Measurements from ENCODE around the gene MAD1L1. TPM values are rescaled to one million over a fixed set of nuclear protein-coding genes. Genes with fewer than 3 reads are reported as not detected.
"Not testable (repeated sequence)": the region's sequence is repeated elsewhere in the genome, so short reads cannot be mapped to it uniquely, and the experiment has no call there.

Gene MAD1L1
- total RNA-seq, 2 experiments from 2014 or later: 40.0 to 44.7 TPM

DNA sequence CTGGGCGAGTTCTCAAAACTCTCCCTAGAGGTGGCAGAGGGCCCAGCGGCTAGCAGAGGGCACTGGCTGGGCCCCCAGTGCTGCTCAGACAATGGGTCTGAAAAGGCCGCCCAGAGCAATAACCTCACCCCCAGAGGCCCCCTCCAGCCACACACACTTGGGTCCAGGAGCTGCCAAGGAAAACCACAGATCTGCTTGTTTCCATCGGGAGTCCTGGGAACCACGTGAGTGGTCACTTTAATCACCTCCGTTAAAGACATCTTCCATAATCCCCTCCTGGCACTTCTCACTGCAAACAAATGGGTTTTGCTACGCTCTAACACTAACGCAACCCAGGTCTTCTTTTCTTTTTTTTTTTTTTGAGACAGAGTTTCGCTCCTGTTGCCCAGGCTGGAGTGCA lies 39.3 kb upstream of the MAD1L1 start:
- intact Hi-C loops (cut with micrococcal nuclease): no loop called here
- Mint-ChIP-seq H3K4me1 (ENCODE audit: low read depth) (no peaks in the 10 kb centered on the region), H3K4me3 (no peak overlapping the region), H3K9me3 (no peaks in the 10 kb centered on the region), H3K36me3 (ENCODE audit: low read depth) (peaks cover 5% of the 10 kb centered on the region), H3K27ac (no peak overlapping the region), H3K27me3 (no peaks in the 10 kb centered on the region)
- no peak for ATAC-seq
- no peak for TF ChIP-seq CTCF (IDR thresholded peaks at IDR 0.05)
- no peak for DNase-seq
- ChIA-PET CTCF (no interaction called here), POLR2A (no interaction called here)

DNA sequence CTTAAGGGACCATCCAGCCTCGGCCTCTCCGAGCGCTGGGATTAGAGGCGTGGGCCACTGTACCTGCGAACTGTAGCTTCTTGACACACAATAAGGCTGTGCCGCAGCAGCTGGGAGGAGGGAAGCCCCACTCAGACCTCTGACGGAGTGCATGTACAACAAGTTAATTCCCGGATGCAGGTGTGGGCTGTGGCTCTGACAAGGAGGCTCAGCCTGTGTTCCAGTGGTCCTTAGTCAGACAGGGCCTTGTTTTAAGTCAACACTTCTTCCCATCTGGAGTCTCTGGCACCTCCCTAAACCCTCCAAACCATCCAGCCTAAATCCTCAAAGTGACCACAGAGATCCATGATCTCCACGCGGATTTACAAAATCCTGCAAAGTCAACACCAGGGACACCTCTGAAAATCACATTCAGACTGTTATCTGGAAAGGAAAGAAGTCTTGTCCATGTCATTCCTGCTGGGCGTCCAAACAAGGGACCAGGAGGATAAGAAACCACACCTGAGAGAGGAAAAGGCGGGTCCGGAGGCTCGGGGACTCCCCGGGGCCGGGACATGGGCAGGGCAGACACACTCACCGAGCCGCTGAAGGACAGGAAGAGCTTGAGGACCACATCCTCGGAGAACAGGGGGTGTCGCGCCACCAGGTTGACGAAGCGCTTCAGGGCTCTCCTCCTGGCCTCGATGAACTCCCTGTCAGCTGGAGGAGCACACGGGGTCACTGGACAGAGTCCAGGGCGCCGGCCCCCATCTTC lies 38.7 kb upstream of the MAD1L1 start:
- Mint-ChIP-seq H3K4me3 (no peak overlapping the region), H3K27me3 (no peaks in the 10 kb centered on the region), H3K36me3 (ENCODE audit: low read depth) (peaks cover 5% of the 10 kb centered on the region), H3K4me1 (ENCODE audit: low read depth) (no peaks in the 10 kb centered on the region), H3K9me3 (no peaks in the 10 kb centered on the region), H3K27ac (no peak overlapping the region)
- no peak for TF ChIP-seq CTCF (IDR thresholded peaks at IDR 0.05)
- POLR2A ChIA-PET: no interaction called here
- DNase-seq (no peak), ATAC-seq (no peak)
- intact Hi-C loops (cut with micrococcal nuclease): no loop called here
- CTCF ChIA-PET: no interaction called here

GRCh38 chr7:2270495-2270894 lies 37.8 kb upstream of the MAD1L1 start:
- no peak for ATAC-seq
- CTCF ChIA-PET: no interaction called here
- Mint-ChIP-seq H3K9me3 (no peaks in the 10 kb centered on the region), H3K4me1 (ENCODE audit: low read depth) (no peaks in the 10 kb centered on the region), H3K27ac (no peak overlapping the region), H3K36me3 (ENCODE audit: low read depth) (peaks cover 5% of the 10 kb centered on the region), H3K4me3 (no peak overlapping the region), H3K27me3 (no peaks in the 10 kb centered on the region)
- intact Hi-C loops (cut with micrococcal nuclease): no loop called here
- no peak for TF ChIP-seq CTCF (IDR thresholded peaks at IDR 0.05)
- DNase-seq: no peak
- POLR2A ChIA-PET: no interaction called here

DNA sequence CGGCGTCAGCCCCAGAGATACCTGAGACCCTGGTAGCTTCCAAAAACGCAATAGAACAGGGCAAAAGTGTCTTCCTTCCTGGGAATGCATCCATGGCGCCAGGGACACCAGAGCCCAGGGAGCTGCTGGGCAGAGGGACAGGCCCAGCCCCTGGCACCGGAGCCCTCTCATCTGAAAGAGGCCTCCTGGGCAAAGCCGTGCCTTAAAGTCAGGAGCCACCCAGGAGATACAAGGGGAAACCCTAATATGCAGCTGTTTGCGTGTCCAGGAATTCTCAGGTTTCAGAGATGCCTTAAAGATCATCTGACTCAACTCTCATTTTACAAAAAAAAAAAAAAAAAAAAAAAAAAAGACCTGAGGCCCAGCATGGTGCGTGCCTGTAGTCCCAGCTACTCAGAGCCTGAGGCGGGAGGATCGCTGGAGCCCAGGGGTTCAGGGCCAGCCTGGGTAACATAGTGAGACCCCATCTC lies 37.3 kb upstream of the MAD1L1 start:
- intact Hi-C loops (cut with micrococcal nuclease): no loop called here
- TF ChIP-seq CTCF (IDR thresholded peaks at IDR 0.05): no peak
- no peak overlapping the region for H3K4me3 Mint-ChIP-seq
- ATAC-seq (no peak), DNase-seq (no peak)
- POLR2A ChIA-PET: no interaction called here
- peaks cover 5% of the 10 kb centered on the region for H3K36me3 Mint-ChIP-seq (ENCODE audit: low read depth)
- H3K27ac Mint-ChIP-seq: no peak overlapping the region
- H3K4me1 Mint-ChIP-seq (ENCODE audit: low read depth): no peaks in the 10 kb centered on the region
- H3K27me3 Mint-ChIP-seq: no peaks in the 10 kb centered on the region
- no peaks in the 10 kb centered on the region for H3K9me3 Mint-ChIP-seq
- CTCF ChIA-PET: no interaction called here

DNA sequence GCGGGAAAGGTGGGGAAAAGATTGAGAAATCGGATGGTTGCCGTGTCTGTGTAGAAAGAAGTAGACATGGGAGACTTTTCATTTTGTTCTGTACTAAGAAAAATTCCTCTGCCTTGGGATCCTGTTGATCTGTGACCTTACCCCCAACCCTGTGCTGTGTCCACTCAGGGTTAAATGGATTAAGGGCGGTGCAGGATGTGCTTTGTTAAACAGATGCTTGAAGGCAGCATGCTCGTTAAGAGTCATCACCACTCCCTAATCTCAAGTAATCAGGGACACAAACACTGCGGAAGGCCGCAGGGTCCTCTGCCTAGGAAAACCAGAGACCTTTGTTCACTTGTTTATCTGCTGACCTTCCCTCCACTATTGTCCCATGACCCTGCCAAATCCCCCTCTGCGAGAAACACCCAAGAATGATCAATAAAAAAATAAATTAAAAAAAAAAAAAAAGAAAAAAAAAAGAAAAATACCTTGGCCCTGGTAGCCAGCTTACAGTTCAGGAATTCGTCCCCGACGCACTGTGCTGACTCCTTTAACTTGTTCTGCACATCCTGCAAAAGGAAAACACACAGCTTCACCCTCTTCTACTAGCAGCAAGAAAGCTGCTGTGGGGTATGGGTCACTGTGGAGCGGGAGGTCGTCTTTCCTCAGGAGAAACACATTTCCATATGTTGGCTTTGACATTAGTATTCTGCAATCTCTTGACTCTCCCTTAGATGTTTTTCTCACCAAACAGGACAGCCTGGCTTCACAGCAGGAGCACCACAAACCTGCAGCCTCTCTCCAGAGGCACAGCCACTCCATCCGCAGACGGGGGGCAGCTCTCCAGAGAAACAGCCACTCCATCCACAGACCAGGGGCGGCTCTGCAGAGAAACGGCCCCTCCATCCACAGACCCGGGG lies 36.6 kb upstream of the MAD1L1 start:
- H3K27me3 Mint-ChIP-seq; CTCF ChIA-PET; H3K9me3 Mint-ChIP-seq; H3K4me1 Mint-ChIP-seq (ENCODE audit: low read depth); H3K27ac Mint-ChIP-seq; DNase-seq; ATAC-seq; H3K4me3 Mint-ChIP-seq; intact Hi-C loops (cut with micrococcal nuclease); H3K36me3 Mint-ChIP-seq (ENCODE audit: low read depth); POLR2A ChIA-PET: not testable (repeated sequence)

All from activated CD8-positive, alpha-beta T cell treated with anti-CD3 and anti-CD28 coated beads for 36 hours (primary cell).